Liver (tissue), 9 donors: ENCODE results near the gene PUS3. TPM values are rescaled to one million over a fixed set of nuclear protein-coding genes. Genes with fewer than 3 reads are reported as not detected.

Source experiments
- DNase-seq: peaks from one replicate; pipeline ENCODE4 v3.0.0-alpha.2; 2017; ENCODE audit warnings: low spot score
- H3K27ac ChIP-seq, 2 donors: one replicate each; pipeline ENCODE4 v1.7.0; 2013; ENCODE audit warnings: inconsistent platforms in 2 of 2, low read length in 2 of 2, control low read depth in 1 of 2, low read depth in 1 of 2, mild to moderate bottlenecking in 1 of 2
- H3K27me3 ChIP-seq, 4 donors: one replicate each; pipeline versions ENCODE4 v1.6.1 to v1.7.0; 2013; ENCODE audit warnings: low read length in 3 of 4, inconsistent platforms in 1 of 4, mild to moderate bottlenecking in 1 of 4, moderate library complexity in 1 of 4; ENCODE audit not compliant: control insufficient read depth in 4 of 4, insufficient read depth in 4 of 4
- H3K36me3 ChIP-seq, 4 donors: one replicate each; pipeline versions ENCODE4 v1.6.1 to v1.7.0; 2013; ENCODE audit warnings: low read length in 3 of 4, mild to moderate bottlenecking in 3 of 4, low read depth in 1 of 4, moderate library complexity in 1 of 4; ENCODE audit not compliant: control insufficient read depth in 4 of 4, insufficient read depth in 3 of 4
- H3K4me1 ChIP-seq, 4 donors: one replicate each; pipeline versions ENCODE4 v1.6.1 to v1.7.0; 2013; ENCODE audit warnings: low read length in 3 of 4, mild to moderate bottlenecking in 3 of 4, moderate library complexity in 1 of 4; ENCODE audit not compliant: control insufficient read depth in 4 of 4, insufficient read depth in 4 of 4
- H3K4me3 ChIP-seq, 3 donors: one replicate each; pipeline versions ENCODE4 v1.6.1 to v1.7.0; 2013; ENCODE audit warnings: low read length in 3 of 3, control low read depth in 1 of 3, low read depth in 1 of 3, mild to moderate bottlenecking in 1 of 3
- H3K9ac ChIP-seq, 2 donors: one replicate each; pipeline ENCODE4 v1.7.0; 2013; ENCODE audit warnings: low read length in 2 of 2, mild to moderate bottlenecking in 2 of 2, moderate library complexity in 2 of 2, control low read depth in 1 of 2, low read depth in 1 of 2
- H3K9me3 ChIP-seq, 4 donors: one replicate each; pipeline versions ENCODE4 v1.6.1 to v1.7.0; 2013; ENCODE audit warnings: low read length in 3 of 4; ENCODE audit not compliant: control insufficient read depth in 4 of 4
- EGR1 ChIP-seq, 2 donors: IDR thresholded peaks; 2 replicates each; pipeline ENCODE4 v1.6.1; 2016 to 2018; ENCODE audit warnings: antibody characterized with exemption in 2 of 2, low read depth in 2 of 2
- FOXA2 ChIP-seq: IDR thresholded peaks from 2 replicates; pipeline ENCODE4 v1.6.1; 2016; ENCODE audit warnings: antibody characterized with exemption
- GABPA ChIP-seq, 2 donors: IDR thresholded peaks in 1 of 2; conservative IDR thresholded peaks in 1 of 2; 2 replicates each; pipeline ENCODE4 v1.6.1; 2016; ENCODE audit warnings: antibody characterized with exemption in 2 of 2, mild to moderate bottlenecking in 1 of 2, moderate library complexity in 1 of 2
- HNF4A ChIP-seq, 2 donors: conservative IDR thresholded peaks; 2 replicates each; pipeline ENCODE4 v1.6.1; 2016; ENCODE audit warnings: antibody characterized with exemption in 2 of 2, mild to moderate bottlenecking in 2 of 2
- HNF4G ChIP-seq: IDR thresholded peaks from 2 replicates; pipeline ENCODE4 v1.6.1; 2016; ENCODE audit warnings: antibody characterized with exemption
- JUND ChIP-seq, 2 donors: IDR thresholded peaks; 2 replicates each; pipeline ENCODE4 v1.6.1; 2016; ENCODE audit warnings: antibody characterized with exemption in 2 of 2
- NR2F2 ChIP-seq: IDR thresholded peaks from 2 replicates; pipeline ENCODE4 v1.6.1; 2016; ENCODE audit warnings: antibody characterized with exemption
- RAD21 ChIP-seq, 2 donors: IDR thresholded peaks; 2 replicates each; pipeline ENCODE4 v1.6.1; 2016; ENCODE audit warnings: antibody characterized with exemption in 2 of 2, mild to moderate bottlenecking in 2 of 2
- RXRA ChIP-seq, 2 donors: IDR thresholded peaks; 2 replicates each; pipeline ENCODE4 v1.6.1; 2017 to 2018; ENCODE audit warnings: antibody characterized with exemption in 2 of 2, mild to moderate bottlenecking in 1 of 2
- SP1 ChIP-seq: IDR thresholded peaks from 2 replicates; pipeline ENCODE4 v1.6.1; 2018; ENCODE audit warnings: antibody characterized with exemption, mild to moderate bottlenecking
- TAF1 ChIP-seq: conservative IDR thresholded peaks from 2 replicates; pipeline ENCODE4 v1.6.1; 2016; ENCODE audit warnings: antibody characterized with exemption, mild to moderate bottlenecking
- YY1 ChIP-seq: IDR thresholded peaks from 2 replicates; pipeline ENCODE4 v1.6.1; 2016; ENCODE audit warnings: antibody characterized with exemption, mild to moderate bottlenecking
- WGBS: extraction: QIAGEN DNeasy Blood & Tissue Kit; methylation state at CpG from one replicate; pipeline ENCODE4 v1.1.7; 2013; 5-methylcytosine and 5-hydroxymethylcytosine counted together
- polyA plus RNA-seq, 2 donors: library from polyadenylated mRNA; stranded (reverse) in 1 of 2; unstranded in 1 of 2; fragments of 200-250 nt in 1 of 2; fragments of >200 nt in 1 of 2; fragmentation: Nextera tagmentation in 1 of 2; extraction: Ambion mirVana in 1 of 2; gene quantifications; one replicate each; pipeline versions ENCODE4 v1.2.1 to v1.2.3, GENCODE V29; 2013 to 2015
- total RNA-seq, 2 donors: library from RNA; depleted of rRNA; stranded (reverse); fragments of >200 nt; gene quantifications; one replicate each; pipeline ENCODE4 v1.2.3, GENCODE V29; 2014
- TF ChIP-seq, protein P1 (sequence below): fragments of 150-350 bp; IDR thresholded peaks from 2 replicates; pipeline ENCODE4 v1.5.1; 2017; ENCODE audit warnings: improper control_type of control experiment, low read depth, low read length; ENCODE audit not compliant: missing input control
- TF ChIP-seq, protein P2 (sequence below): IDR thresholded peaks from 2 replicates; pipeline ENCODE4 v1.6.1; 2016; ENCODE audit warnings: antibody characterized with exemption
- TF ChIP-seq, protein P3 (sequence below): IDR thresholded peaks from 2 replicates; pipeline ENCODE4 v1.6.1; 2016; ENCODE audit warnings: antibody characterized with exemption
- TF ChIP-seq, protein P4 (sequence below): IDR thresholded peaks from 2 replicates; pipeline ENCODE4 v1.6.1; 2016; ENCODE audit warnings: antibody characterized with exemption
- donor health status: healthy.
- donor health status: healthy.
- donor health status: healthy.
- donor health status: healthy.
- donor health status: healthy.

The PUS3 gene
- total and polyA plus RNA-seq, 4 donors, result 15.5 to 22.2 (median 17.1) TPM

DNA sequence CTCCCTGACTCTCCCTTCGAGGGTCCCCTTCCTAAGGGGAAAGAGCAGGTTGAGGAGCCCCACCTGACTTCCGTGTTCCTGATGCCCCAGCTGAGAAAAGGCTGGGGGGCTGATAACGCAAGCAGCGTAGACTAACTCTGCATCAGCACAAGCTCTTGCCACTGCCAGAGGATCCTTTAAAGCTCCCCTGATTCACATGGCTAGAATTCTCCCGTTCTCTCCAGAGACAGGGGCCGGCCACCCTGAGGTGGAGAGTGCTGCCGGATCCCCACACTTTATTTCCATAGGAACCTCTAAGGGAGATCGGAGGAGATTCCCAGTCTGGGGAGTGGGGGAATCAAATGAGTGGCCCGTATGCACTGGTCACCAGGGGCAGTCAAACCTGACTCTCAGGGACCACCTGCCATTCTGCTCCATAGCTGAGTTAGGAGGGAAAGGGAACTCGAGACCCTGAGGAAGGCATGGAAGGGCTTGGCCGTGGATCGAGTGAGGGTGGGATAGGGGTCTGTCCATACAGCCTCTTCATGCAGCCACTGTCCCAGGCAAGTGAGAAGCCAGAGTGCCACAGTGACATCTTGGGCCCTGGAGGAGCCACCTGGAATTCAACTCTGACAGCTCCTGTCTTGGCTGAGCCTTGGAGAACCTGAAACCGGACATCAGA lies 41.5 kb upstream of the PUS3 start:
- H3K9ac ChIP-seq, result no peak overlapping the region
- H3K27ac ChIP-seq, result no peak overlapping the region
- peaks cover 0 to 5% (median 1%) of the 10 kb centered on the region in 4 donors for H3K4me1 ChIP-seq
- no peaks in the 10 kb centered on the region for H3K9me3 ChIP-seq
- peak; percentile 23 for DNase-seq
- no peak overlapping the region for H3K4me3 ChIP-seq
- 86% methylated on average over 13 of the region's 13 CpGs for WGBS
- no peak for TF ChIP-seq HNF4A (conservative IDR thresholded peaks at IDR 0.05)
- TF ChIP-seq RXRA (IDR thresholded peaks at IDR 0.05), result no peak
- TF ChIP-seq, protein P1, sequence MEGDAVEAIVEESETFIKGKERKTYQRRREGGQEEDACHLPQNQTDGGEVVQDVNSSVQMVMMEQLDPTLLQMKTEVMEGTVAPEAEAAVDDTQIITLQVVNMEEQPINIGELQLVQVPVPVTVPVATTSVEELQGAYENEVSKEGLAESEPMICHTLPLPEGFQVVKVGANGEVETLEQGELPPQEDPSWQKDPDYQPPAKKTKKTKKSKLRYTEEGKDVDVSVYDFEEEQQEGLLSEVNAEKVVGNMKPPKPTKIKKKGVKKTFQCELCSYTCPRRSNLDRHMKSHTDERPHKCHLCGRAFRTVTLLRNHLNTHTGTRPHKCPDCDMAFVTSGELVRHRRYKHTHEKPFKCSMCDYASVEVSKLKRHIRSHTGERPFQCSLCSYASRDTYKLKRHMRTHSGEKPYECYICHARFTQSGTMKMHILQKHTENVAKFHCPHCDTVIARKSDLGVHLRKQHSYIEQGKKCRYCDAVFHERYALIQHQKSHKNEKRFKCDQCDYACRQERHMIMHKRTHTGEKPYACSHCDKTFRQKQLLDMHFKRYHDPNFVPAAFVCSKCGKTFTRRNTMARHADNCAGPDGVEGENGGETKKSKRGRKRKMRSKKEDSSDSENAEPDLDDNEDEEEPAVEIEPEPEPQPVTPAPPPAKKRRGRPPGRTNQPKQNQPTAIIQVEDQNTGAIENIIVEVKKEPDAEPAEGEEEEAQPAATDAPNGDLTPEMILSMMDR, result no peak
- no peak for TF ChIP-seq HNF4G
- TF ChIP-seq TAF1, result no peak
- TF ChIP-seq, protein P2, sequence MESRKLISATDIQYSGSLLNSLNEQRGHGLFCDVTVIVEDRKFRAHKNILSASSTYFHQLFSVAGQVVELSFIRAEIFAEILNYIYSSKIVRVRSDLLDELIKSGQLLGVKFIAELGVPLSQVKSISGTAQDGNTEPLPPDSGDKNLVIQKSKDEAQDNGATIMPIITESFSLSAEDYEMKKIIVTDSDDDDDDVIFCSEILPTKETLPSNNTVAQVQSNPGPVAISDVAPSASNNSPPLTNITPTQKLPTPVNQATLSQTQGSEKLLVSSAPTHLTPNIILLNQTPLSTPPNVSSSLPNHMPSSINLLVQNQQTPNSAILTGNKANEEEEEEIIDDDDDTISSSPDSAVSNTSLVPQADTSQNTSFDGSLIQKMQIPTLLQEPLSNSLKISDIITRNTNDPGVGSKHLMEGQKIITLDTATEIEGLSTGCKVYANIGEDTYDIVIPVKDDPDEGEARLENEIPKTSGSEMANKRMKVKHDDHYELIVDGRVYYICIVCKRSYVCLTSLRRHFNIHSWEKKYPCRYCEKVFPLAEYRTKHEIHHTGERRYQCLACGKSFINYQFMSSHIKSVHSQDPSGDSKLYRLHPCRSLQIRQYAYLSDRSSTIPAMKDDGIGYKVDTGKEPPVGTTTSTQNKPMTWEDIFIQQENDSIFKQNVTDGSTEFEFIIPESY, result no peak
- TF ChIP-seq SP1, result no peak
- TF ChIP-seq FOXA2, result no peak
- no peak for TF ChIP-seq RAD21 (IDR thresholded peaks at IDR 0.05)
- no peak for TF ChIP-seq YY1
- TF ChIP-seq JUND (IDR thresholded peaks at IDR 0.05), result no peak
- no peak for TF ChIP-seq NR2F2
- TF ChIP-seq, protein P3, sequence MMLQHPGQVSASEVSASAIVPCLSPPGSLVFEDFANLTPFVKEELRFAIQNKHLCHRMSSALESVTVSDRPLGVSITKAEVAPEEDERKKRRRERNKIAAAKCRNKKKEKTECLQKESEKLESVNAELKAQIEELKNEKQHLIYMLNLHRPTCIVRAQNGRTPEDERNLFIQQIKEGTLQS, result no peak
- no peak for TF ChIP-seq EGR1 (IDR thresholded peaks at IDR 0.05; ENCODE audit: low read depth in 2 of 2)
- no peak for TF ChIP-seq GABPA (IDR thresholded peaks at IDR 0.05 in 1 of 2, conservative IDR thresholded peaks at IDR 0.05 in 1 of 2)
- no peaks in the 10 kb centered on the region for H3K36me3 ChIP-seq
- H3K27me3 ChIP-seq, result no peaks in the 10 kb centered on the region

DNA sequence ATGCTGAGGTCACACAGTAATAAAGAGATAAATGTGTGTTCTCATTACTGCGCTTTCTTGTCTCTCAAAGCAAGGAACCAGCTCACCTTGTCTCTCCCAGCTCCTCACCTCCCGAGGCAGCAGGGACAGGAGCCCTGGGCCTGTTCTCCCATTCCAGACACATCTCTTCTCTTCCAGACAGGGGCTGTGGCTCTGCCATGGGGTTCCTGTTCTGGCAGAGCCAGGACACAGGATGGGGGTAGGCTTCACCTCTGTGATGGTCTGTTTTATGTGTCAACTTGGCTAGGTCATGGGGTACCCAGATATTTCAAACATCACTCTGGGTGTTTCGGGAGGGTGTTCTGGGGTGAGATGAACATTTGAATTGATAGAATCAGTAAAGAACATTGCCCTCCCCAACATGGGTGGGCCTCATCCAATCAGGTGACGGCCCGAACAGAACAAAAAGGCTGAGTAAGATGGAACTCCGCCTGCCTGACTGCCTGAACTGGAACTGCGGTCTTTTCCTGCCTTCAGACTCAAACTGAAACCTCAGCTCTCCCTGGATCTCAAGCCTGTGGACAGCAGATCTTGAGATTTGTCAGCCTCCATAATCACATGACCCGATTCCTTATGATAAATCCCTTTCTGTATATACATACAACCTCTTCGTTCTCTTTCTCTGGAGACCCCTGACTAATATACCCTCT lies 40.8 kb upstream of the PUS3 start:
- H3K27ac ChIP-seq, result no peak overlapping the region
- DNase-seq, result peak; percentile 14
- no peaks in the 10 kb centered on the region for H3K27me3 ChIP-seq
- no peak overlapping the region for H3K4me3 ChIP-seq
- WGBS, result 88% methylated on average over 9 of the region's 9 CpGs
- TF ChIP-seq SP1 (no peak), FOXA2 (no peak), TAF1 (no peak), HNF4G (no peak), GABPA (IDR thresholded peaks at IDR 0.05 in 1 of 2, conservative IDR thresholded peaks at IDR 0.05 in 1 of 2) (no peak), HNF4A (conservative IDR thresholded peaks at IDR 0.05) (no peak), RXRA (IDR thresholded peaks at IDR 0.05) (no peak), RAD21 (IDR thresholded peaks at IDR 0.05) (no peak), JUND (IDR thresholded peaks at IDR 0.05) (no peak)
- TF ChIP-seq, protein P3, result no peak
- TF ChIP-seq, protein P1, result no peak
- TF ChIP-seq, protein P4, sequence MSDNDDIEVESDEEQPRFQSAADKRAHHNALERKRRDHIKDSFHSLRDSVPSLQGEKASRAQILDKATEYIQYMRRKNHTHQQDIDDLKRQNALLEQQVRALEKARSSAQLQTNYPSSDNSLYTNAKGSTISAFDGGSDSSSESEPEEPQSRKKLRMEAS, result no peak
- TF ChIP-seq, protein P2, result no peak
- H3K9ac ChIP-seq, result no peak overlapping the region
- no peaks in the 10 kb centered on the region for H3K9me3 ChIP-seq
- peaks cover 0 to 5% (median 1%) of the 10 kb centered on the region in 4 donors for H3K4me1 ChIP-seq
- H3K36me3 ChIP-seq, result no peaks in the 10 kb centered on the region
